ENCODE results near the gene HOMEZ. TPM values are rescaled to one million over a fixed set of nuclear protein-coding genes. Genes with fewer than 3 reads are reported as not detected.

Gene HOMEZ
- polyA plus RNA-seq, 2 of the 4 experiments (the other 2 are of a cell fraction): 7.7 to 9.2 TPM

DNA sequence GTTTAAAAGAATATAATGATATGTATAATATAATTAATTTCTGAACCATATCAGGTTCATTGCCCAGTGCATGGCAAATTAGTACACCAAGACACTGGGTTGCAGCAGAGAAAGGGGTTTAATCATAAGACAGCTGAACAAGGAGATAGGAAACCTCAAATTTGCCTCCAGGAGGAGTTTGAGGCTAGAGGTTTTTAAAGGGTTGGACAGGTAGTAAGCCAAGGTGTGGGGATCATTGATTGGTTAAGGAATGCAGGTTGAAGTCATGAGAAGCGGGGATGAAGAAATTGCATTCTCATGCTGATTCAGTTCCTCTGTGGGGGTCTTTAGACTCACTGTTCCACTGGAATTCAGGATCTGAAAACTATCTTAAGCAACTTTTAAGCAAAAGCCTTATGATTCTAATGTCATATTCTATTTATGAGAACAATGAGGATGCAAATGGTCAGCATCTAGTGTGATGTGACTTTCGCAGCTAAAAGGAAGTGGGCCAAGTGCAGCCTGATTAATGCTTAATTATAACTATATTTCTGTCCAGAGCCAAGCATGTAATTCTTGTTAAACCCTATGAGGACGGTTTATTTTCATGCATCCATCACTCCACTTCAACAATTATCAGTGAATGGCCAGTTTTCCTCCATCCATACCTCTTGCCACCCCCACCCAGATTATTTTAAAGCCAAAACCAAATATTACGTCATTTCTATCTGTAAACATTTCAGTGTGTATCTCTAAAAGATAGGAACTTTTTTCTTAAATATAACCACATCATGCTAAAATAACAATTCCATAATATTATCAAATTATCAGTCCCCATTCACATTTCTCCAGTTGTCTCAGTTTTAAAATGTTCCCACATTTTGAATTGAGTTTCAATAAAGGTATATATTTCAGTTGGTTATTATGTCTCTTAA lies 33.3 kb downstream of the HOMEZ start:
- POLR2A ChIA-PET: no interaction called here
- no peaks in the 10 kb centered on the region for H3K9me3 ChIP-seq
- no peak overlapping the region for H3K27ac ChIP-seq
- DNase-seq (ENCODE audit: low read depth in 1 of 2, low spot score in 1 of 2) (no peak), FAIRE-seq (no peak), ATAC-seq (no peak)
- TF ChIP-seq, protein P1, sequence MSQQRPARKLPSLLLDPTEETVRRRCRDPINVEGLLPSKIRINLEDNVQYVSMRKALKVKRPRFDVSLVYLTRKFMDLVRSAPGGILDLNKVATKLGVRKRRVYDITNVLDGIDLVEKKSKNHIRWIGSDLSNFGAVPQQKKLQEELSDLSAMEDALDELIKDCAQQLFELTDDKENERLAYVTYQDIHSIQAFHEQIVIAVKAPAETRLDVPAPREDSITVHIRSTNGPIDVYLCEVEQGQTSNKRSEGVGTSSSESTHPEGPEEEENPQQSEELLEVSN (IDR thresholded peaks at IDR 0.05; ENCODE audit: borderline replicate concordance, low read depth): no peak
- TF ChIP-seq CHD4 (IDR thresholded peaks at IDR 0.05; ENCODE audit: borderline replicate concordance): no peak
- no peak for TF ChIP-seq ZFP36 (IDR thresholded peaks at IDR 0.05; ENCODE audit: borderline replicate concordance, partially characterized antibody)
- TF ChIP-seq, protein P2, sequence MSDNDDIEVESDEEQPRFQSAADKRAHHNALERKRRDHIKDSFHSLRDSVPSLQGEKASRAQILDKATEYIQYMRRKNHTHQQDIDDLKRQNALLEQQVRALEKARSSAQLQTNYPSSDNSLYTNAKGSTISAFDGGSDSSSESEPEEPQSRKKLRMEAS (IDR thresholded peaks at IDR 0.05): no peak
- no peak for TF ChIP-seq ZSCAN20 (CRISPR knock-in tag; IDR thresholded peaks at IDR 0.05)
- no peak for TF ChIP-seq RAD21 (conservative IDR thresholded peaks at IDR 0.05 in 1 of 2, IDR thresholded peaks at IDR 0.05 in 1 of 2)
- TF ChIP-seq POLR2A (IDR thresholded peaks at IDR 0.05; ENCODE audit: low read length): no peak
- H3K4me1 ChIP-seq: no peaks in the 10 kb centered on the region
- CTCF ChIA-PET: no interaction called here
- H3K4me3 ChIP-seq: no peak overlapping the region
- 65% methylated on average over 4 of the region's 4 CpGs for WGBS (ENCODE audit: missing lambda C conversion rate)
- no peak overlapping the region for H3K4me2 ChIP-seq

DNA sequence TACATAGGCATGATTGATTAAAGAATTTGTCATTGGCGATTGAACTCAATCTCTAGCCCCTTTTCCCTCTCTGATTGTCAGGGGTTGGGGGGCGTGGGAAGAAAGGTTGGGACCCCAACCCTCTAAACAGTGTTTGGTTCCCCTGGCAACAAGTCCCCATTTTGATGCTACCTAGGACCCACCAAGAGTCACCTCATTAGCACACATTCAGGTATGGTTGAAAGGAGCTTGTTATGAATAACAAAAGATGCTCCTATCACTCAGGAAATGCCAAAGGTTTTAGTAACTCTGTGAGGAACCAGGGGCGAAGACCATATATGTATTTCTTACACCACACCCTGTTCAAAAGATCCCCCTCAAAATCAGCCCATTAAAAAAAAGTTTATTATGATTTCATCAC lies 33.9 kb downstream of the HOMEZ start:
- FAIRE-seq: no peak
- DNase-seq (ENCODE audit: low read depth in 1 of 2, low spot score in 1 of 2): no peak
- POLR2A ChIA-PET: no interaction called here
- WGBS (ENCODE audit: missing lambda C conversion rate): 46% methylated on average over 3 of the region's 3 CpGs
- Histone ChIP-seq H3K9me3 (no peaks in the 10 kb centered on the region), H3K27ac (no peak overlapping the region), H3K4me3 (no peak overlapping the region), H3K4me2 (no peak overlapping the region), H3K4me1 (no peaks in the 10 kb centered on the region)
- no peak for ATAC-seq
- CTCF ChIA-PET: interaction anchor here (0.6 to 2.1 kb wide), 3 partner anchors 11 to 844 kb away, joined by 3 to 7 read pairs (median 3); no protein-coding TSS in a partner anchor
- no peak for TF ChIP-seq MAZ (IDR thresholded peaks at IDR 0.05; ENCODE audit: borderline replicate concordance, low read depth, low read length)
- no peak for TF ChIP-seq NPAS2 (CRISPR knock-in tag; IDR thresholded peaks at IDR 0.05; ENCODE audit: borderline replicate concordance)
- TF ChIP-seq ESRRA (IDR thresholded peaks at IDR 0.05; ENCODE audit: borderline replicate concordance, low read length): no peak
- no peak for TF ChIP-seq BHLHE40 (IDR thresholded peaks at IDR 0.05; ENCODE audit: low read depth, low read length)
- no peak for TF ChIP-seq CEBPB (IDR thresholded peaks at IDR 0.05)
- no peak for TF ChIP-seq ZFP36 (IDR thresholded peaks at IDR 0.05; ENCODE audit: borderline replicate concordance, partially characterized antibody)
- TF ChIP-seq CBX8 (IDR thresholded peaks at IDR 0.05): no peak
- TF ChIP-seq NR3C1 (IDR thresholded peaks at IDR 0.05): no peak
- TF ChIP-seq, protein P3, sequence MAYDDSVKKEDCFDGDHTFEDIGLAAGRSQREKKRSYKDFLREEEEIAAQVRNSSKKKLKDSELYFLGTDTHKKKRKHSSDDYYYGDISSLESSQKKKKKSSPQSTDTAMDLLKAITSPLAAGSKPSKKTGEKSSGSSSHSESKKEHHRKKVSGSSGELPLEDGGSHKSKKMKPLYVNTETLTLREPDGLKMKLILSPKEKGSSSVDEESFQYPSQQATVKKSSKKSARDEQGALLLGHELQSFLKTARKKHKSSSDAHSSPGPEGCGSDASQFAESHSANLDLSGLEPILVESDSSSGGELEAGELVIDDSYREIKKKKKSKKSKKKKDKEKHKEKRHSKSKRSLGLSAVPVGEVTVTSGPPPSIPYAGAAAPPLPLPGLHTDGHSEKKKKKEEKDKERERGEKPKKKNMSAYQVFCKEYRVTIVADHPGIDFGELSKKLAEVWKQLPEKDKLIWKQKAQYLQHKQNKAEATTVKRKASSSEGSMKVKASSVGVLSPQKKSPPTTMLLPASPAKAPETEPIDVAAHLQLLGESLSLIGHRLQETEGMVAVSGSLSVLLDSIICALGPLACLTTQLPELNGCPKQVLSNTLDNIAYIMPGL (CRISPR knock-in tag; IDR thresholded peaks at IDR 0.05; ENCODE audit: borderline replicate concordance): no peak
- no peak for TF ChIP-seq RAD21 (conservative IDR thresholded peaks at IDR 0.05 in 1 of 2, IDR thresholded peaks at IDR 0.05 in 1 of 2)
- TF ChIP-seq PHF8 (IDR thresholded peaks at IDR 0.05; ENCODE audit: borderline replicate concordance, low read depth): no peak
- no peak for TF ChIP-seq RCOR1 (IDR thresholded peaks at IDR 0.05; ENCODE audit: low read depth, low read length)
- no peak for TF ChIP-seq FOSL2 (IDR thresholded peaks at IDR 0.05)
- no peak for TF ChIP-seq FOSL2 (CRISPR knock-in tag; IDR thresholded peaks at IDR 0.05)
- no peak for TF ChIP-seq RARB (CRISPR knock-in tag; IDR thresholded peaks at IDR 0.05)

DNA sequence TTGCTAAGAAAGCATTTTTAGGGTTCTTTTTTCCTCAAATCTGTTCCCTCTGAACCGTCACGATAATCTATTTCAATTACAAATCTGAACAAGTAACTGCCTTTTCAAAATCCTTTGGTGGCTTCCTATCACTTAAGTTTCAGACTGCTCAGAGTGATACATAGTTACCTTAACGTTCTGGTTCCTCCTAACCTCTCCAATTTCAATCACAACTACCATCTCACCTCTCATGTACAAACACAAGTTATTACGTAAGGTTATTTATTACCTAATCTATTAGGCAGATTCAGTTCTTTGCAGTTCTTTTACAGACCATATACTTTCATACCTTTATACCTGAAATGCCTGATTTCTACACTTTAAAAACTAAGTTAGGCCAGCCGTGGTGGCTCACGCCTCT lies 36.1 kb downstream of the HOMEZ start:
- 68% methylated on average over 6 of the region's 6 CpGs for WGBS (ENCODE audit: missing lambda C conversion rate)
- no peaks in the 10 kb centered on the region for H3K9me3 ChIP-seq
- DNase-seq (ENCODE audit: low read depth in 1 of 2, low spot score in 1 of 2): no peak
- no peak overlapping the region for H3K4me2 ChIP-seq
- FAIRE-seq: no peak
- H3K27ac ChIP-seq: no peak overlapping the region
- H3K4me3 ChIP-seq: no peak overlapping the region
- H3K4me1 ChIP-seq: peaks cover 13% of the 10 kb centered on the region
- ATAC-seq: no peak
- POLR2A ChIA-PET: no interaction called here
- CTCF ChIA-PET: interaction anchor here (1.0 to 2.1 kb wide), 3 partner anchors 14 to 64 kb away, joined by 3 to 7 read pairs (median 5); no protein-coding TSS in a partner anchor
- no peak for TF ChIP-seq SMC3 (IDR thresholded peaks at IDR 0.05)
- TF ChIP-seq, protein P4, sequence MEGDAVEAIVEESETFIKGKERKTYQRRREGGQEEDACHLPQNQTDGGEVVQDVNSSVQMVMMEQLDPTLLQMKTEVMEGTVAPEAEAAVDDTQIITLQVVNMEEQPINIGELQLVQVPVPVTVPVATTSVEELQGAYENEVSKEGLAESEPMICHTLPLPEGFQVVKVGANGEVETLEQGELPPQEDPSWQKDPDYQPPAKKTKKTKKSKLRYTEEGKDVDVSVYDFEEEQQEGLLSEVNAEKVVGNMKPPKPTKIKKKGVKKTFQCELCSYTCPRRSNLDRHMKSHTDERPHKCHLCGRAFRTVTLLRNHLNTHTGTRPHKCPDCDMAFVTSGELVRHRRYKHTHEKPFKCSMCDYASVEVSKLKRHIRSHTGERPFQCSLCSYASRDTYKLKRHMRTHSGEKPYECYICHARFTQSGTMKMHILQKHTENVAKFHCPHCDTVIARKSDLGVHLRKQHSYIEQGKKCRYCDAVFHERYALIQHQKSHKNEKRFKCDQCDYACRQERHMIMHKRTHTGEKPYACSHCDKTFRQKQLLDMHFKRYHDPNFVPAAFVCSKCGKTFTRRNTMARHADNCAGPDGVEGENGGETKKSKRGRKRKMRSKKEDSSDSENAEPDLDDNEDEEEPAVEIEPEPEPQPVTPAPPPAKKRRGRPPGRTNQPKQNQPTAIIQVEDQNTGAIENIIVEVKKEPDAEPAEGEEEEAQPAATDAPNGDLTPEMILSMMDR (IDR thresholded peaks at IDR 0.05): no peak
- TF ChIP-seq KDM1A (IDR thresholded peaks at IDR 0.05; ENCODE audit: low read depth): no peak
- no peak for TF ChIP-seq CHD2 (IDR thresholded peaks at IDR 0.05; ENCODE audit: low read length, partially characterized antibody)
- TF ChIP-seq, protein P5, sequence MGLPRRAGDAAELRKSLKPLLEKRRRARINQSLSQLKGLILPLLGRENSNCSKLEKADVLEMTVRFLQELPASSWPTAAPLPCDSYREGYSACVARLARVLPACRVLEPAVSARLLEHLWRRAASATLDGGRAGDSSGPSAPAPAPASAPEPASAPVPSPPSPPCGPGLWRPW (IDR thresholded peaks at IDR 0.05): no peak
- no peak for TF ChIP-seq POLR2A (IDR thresholded peaks at IDR 0.05; ENCODE audit: low read length)
- TF ChIP-seq BHLHE40 (IDR thresholded peaks at IDR 0.05; ENCODE audit: low read depth, low read length): no peak
- no peak for TF ChIP-seq JUN (IDR thresholded peaks at IDR 0.05)
- TF ChIP-seq ZC3H11A (IDR thresholded peaks at IDR 0.05): no peak
- no peak for TF ChIP-seq GATA3 (IDR thresholded peaks at IDR 0.05; ENCODE audit: borderline replicate concordance)
- no peak for TF ChIP-seq SREBF2 (IDR thresholded peaks at IDR 0.05)
- TF ChIP-seq JUNB (IDR thresholded peaks at IDR 0.05): no peak
- TF ChIP-seq NFE2L2 (conservative IDR thresholded peaks at IDR 0.05; ENCODE audit: low read length): no peak
- no peak for TF ChIP-seq CBX2 (IDR thresholded peaks at IDR 0.05; ENCODE audit: borderline replicate concordance, low read depth)
